Measurements from ENCODE around the gene CELSR1. TPM values are rescaled to one million over a fixed set of nuclear protein-coding genes. Genes with fewer than 3 reads are reported as not detected.

Gene CELSR1
- total and polyA plus RNA-seq, 2 of the 13 experiments (the other 11 are each of a cell fraction or from before 2014, with no cell fraction given), result 0.78 to 1.8 TPM

DNA sequence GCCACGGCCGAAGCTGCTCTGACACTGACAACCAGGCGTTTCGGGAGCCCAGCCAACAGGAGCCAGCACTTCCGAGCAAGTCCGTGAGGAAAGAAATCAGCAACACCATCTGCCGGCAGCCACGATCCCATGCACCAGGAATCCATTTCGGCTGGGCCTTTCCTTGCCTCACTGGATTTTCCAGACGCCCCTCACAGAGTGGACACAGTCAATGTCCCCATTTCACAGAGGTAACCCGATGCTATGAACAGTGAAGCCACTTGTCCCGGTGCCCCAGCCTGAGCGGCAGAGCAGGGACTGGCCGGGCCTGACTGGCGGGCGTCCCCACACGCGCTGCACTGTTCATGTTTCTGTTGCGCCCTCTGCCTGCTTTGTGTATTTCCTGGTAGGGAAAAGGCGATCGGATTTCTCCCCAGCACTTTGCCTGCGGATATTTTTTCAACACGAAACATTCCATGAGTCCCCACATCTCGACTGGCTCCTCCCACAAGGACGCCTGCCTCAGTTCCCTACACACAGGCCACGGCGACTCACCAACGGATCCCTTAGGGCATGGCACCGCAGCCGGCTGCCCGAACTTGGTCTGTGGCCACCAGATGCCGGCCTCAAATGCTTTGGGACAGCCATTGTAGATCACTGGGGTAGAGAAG is 146.6 kb downstream of the CELSR1 start (continued):
- no peak for TF ChIP-seq RFXANK (CRISPR knock-in tag; IDR thresholded peaks at IDR 0.05)
- peak; percentile 41; the same call in 1 of the 2 replicates for TF ChIP-seq ZNF263 (CRISPR knock-in tag; IDR thresholded peaks at IDR 0.05)
- no peak; the same call in 1 of the 2 replicates for TF ChIP-seq GATAD2A (CRISPR knock-in tag; IDR thresholded peaks at IDR 0.05)
- TF ChIP-seq, protein P1, sequence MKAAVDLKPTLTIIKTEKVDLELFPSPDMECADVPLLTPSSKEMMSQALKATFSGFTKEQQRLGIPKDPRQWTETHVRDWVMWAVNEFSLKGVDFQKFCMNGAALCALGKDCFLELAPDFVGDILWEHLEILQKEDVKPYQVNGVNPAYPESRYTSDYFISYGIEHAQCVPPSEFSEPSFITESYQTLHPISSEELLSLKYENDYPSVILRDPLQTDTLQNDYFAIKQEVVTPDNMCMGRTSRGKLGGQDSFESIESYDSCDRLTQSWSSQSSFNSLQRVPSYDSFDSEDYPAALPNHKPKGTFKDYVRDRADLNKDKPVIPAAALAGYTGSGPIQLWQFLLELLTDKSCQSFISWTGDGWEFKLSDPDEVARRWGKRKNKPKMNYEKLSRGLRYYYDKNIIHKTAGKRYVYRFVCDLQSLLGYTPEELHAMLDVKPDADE (CRISPR knock-in tag; IDR thresholded peaks at IDR 0.05), result no peak
- 0 out of 2 replicates have a peak, but pooled peaks have one; percentile 71 for TF ChIP-seq ZNF788 (CRISPR knock-in tag; IDR thresholded peaks at IDR 0.05; ENCODE audit: borderline replicate concordance)
- no peak for TF ChIP-seq SP5 (CRISPR knock-in tag; IDR thresholded peaks at IDR 0.05; ENCODE audit: borderline replicate concordance, low read depth)
- TF ChIP-seq FOXO1 (CRISPR knock-in tag; IDR thresholded peaks at IDR 0.05), result peak; percentile 64
- TF ChIP-seq SSRP1 (CRISPR knock-in tag; IDR thresholded peaks at IDR 0.05), result no peak
- TF ChIP-seq ZNF773 (CRISPR knock-in tag; IDR thresholded peaks at IDR 0.05; ENCODE audit: borderline replicate concordance), result no peak
- TF ChIP-seq ZNF317 (CRISPR knock-in tag; IDR thresholded peaks at IDR 0.05), result peak; percentile 68
- no peak for TF ChIP-seq KDM1A (CRISPR knock-in tag; IDR thresholded peaks at IDR 0.05)
- TF ChIP-seq CBX5 (CRISPR knock-in tag; IDR thresholded peaks at IDR 0.05; ENCODE audit: borderline replicate concordance), result no peak
- TF ChIP-seq HDAC2 (CRISPR knock-in tag; IDR thresholded peaks at IDR 0.05), result no peak
- TF ChIP-seq KDM5A (IDR thresholded peaks at IDR 0.05; ENCODE audit: borderline replicate concordance, low read length), result no peak
- no peak for TF ChIP-seq ZBTB4 (CRISPR knock-in tag; IDR thresholded peaks at IDR 0.05; ENCODE audit: borderline replicate concordance)
- peak; percentile 60; the same call in 1 of the 2 replicates for TF ChIP-seq HDAC1 (CRISPR knock-in tag; IDR thresholded peaks at IDR 0.05)
- TF ChIP-seq ZNF333 (CRISPR knock-in tag; IDR thresholded peaks at IDR 0.05; ENCODE audit: borderline replicate concordance), result 0 out of 2 replicates have a peak, but pooled peaks have one; percentile 43
- TF ChIP-seq THYN1 (CRISPR knock-in tag; IDR thresholded peaks at IDR 0.05; ENCODE audit: borderline replicate concordance, low read depth), result no peak
- no peak for TF ChIP-seq GATA4 (IDR thresholded peaks at IDR 0.05; ENCODE audit: borderline replicate concordance, low read depth)
- TF ChIP-seq SKI (IDR thresholded peaks at IDR 0.05; ENCODE audit: partially characterized antibody), result peak; percentile 43
- TF ChIP-seq ZNF687 (CRISPR knock-in tag; IDR thresholded peaks at IDR 0.05), result peak; percentile 86
